Left ventricle myocardium superior (tissue), 1 donor: ENCODE results near the gene CCR7. TPM values are rescaled to one million over a fixed set of nuclear protein-coding genes. Genes with fewer than 3 reads are reported as not detected.
A peak's percentile ranks its signal among the peaks of the same experiment; 100 is the strongest.
"Not testable (repeated sequence)": the region's sequence is repeated elsewhere in the genome, so short reads cannot be mapped to it uniquely, and the experiment has no call there.

ENCODE experiments used
- ATAC-seq: fragments of 200-7000 bp; cut with Tn5 transposase; one replicate; pipeline ENCODE4 v1.9.1; 2020; ENCODE audit warnings: mild to moderate bottlenecking, moderate library complexity
- DNase-seq: peaks from one replicate; pipeline ENCODE4 v3.0.0-alpha.2; 2020
- intact Hi-C: fragments of 100-400 bp; cut with micrococcal nuclease; formaldehyde crosslinking; loops from one replicate; pipeline ENCODE4 v1.11.0; 2022
- total RNA-seq: library from RNA; stranded (reverse); fragmentation: NEBNext Ultra II Directional; extraction: Animal tissue kit (Norgen Biotek cat#: 25700); gene quantifications from one replicate; pipeline ENCODE4 v1.2.1, GENCODE V29; 2021
- donor health status: DM: no; HTN: yes; CAD: no; lungs with severe emphysema.

The CCR7 gene
- total RNA-seq, 1 donor from 2014 or later, result 0.22 TPM

DNA sequence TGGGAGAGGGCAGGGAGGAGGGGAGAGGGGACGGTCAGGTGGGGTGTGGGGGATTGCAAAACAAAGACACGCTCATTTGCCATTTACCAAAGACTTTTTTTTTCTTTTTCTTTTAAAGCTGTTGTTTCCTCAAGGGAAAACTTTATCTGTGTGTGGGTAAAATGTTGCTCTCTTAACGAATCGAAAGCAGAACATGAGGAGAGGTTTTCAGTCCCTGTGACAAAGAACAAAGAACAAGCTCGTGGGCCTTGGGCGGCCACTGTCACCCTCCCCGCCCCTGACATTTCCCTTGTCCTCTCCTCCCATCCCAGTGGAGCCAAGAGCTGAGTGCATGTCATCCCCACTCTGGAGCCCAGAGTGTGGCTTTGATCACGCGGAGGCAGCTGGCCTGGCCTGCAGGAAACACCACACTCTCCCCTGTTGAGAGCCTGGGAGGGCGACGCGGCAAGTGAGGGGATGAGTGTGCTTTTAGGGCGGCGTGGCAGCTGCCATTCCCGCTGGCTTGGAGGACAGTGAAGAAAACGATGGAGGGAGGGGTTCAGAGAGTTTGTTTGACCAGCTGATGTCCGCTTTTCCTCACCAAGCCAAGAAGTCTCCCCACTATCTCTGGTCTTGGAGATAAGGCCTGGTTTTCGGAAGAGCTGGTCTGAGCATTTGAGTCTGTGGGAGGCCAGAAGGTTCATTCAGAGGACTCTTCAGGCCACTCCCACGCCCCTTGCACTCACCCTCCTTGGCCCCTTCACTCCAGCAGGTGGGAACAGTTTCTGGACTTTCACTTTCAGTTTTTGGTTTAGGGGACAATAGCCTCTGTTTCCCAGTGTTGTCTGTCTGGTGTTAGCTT, 11.4 kb downstream of the CCR7 start:
- ATAC-seq, result peak; percentile 57
- DNase-seq, result peak; percentile 80
- intact Hi-C loops, result no loop called here

DNA sequence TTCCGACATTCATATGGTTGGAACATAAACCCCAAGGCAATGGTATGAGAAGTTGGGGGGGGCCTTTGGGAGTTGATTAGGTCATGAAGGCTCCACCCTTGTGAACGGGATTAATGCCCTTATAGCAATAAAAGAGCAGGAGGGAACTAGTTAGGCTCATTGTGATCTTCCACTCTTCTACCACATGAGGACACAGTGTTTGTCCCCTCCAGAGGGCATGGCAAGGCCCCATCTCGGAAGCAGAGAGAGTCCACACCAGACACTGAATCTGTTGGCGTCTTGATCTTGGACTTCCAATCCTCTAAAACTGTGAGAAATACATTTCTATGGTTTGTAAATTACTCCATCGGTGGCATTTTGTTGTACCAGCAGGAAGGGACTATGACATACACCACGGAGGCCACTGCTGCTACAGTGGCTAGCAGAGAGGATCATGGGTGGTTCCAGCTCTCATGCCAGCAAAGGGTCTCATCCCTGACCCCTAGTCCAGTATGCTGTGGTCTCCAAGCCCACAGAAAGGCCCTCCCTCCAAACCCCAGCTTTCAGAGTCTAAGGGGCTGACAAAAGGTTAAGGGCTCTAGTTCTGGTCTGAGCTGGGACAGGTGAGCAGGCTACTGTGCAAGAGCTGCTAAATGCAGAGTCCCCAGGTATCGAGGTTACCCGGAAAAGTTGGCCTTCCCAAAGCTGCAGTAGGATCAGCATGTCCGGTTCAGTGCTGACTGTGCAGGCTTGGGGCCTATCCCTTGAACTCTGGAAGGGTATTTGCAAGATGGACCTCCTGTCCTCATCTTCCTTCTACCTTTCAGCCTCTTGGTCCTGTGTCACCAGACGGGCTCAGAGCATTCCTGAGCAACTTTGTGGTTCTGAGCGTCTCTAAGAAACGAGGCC, 12.2 kb downstream of the CCR7 start:
- DNase-seq (no peak), ATAC-seq (no peak)
- intact Hi-C loops, result no loop called here

DNA sequence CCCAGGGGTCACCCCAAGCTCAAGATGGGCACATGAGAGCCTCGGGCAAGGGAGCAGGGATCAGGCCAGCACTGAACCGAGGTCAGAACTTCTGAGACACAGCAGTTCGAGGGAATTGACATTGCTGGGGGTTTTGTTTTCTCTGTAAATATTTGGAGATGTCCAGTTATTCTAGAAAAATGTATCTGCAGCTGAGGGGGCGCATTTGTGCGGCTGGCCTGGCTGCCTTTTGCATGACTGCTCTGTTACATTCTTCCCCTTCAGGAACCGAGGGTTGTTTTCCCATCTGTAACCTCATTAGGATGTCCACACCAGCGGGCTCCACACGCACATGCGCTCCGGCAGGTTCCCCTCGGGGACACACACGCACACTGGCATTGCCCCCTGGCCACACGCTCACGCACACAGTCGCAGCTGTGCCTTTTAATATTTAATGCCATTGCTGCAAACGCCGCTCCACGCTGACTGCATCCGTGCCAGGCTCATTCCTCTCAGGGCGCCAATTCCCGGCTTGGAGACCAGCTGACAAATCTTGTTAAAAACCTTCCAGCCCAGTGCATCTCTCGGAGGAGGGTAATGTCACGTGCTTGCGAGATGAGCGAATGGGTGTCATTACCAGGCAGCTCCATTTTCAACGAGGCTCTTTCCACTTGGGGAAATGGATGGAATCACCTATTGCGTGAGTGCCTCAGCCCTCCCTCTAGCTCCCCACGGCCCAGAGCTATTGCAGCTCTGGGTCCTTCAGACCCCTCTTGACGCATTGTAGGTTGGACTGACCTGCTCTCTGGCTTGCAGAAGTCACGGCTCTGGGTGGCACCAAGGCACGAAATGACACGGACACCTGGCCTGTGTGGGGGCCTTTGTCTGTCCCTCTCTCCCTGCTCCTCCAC, 13.1 kb downstream of the CCR7 start:
- DNase-seq (peak; percentile 52), ATAC-seq (no peak)
- intact Hi-C loops, result no loop called here

DNA sequence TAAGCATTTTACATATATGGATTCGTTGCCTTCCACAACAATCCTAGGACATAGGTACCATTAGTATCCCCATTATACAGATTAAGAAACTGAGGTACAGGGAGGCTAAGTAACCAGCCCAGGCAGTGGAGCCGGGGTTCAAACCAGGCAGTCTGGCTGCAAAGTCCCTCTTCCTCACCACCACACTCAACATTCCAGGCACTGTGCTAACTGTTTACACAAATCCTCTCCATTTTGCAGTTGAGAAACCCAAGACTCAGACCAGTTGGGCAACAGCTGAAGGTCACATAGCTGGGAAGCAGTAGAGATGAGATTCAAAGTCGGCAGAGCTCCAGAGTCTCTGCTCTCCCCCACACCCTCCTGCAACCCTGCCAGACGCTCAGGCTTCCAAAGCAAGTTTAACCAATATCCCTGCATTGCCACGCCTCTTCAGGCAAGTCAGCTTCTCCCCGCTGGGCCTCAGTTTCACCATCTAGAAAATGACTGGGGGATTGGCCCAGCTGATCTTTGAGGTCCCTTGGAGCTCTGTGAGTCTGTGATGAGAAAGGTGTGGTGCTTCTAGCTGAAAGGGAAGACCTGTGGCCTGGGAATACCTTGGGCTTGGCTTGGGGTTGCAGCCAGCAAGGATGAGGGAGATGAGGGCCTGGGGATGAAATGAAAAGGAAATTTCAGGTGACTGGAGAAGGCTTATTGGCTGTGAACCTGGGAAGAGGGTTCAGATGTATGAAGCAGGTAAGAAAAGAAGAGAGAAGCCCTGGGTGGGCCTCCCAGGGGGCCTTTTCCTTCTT, 14.0 kb downstream of the CCR7 start:
- ATAC-seq (peak; percentile 72), DNase-seq (peak; percentile 79)
- intact Hi-C loops, result no loop called here

DNA sequence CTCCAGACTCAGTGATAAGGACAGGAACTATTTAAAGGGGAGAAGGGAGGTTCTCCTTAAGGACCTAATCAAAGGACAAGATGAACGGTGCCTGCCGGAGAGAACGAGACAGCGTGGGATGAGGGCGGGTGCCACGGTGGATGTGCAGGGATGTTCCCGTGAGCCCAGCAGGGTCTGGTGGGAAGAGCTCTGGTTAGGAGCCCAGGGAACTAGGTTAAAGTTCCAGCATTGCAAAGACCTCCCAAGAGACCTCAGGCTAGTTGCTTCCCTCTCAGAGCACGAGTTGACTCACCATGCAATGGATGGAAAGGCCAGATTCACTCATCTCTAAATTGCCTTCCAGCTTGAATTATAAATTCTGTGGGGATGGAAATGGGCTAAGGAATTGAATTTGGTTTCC, 14.7 kb downstream of the CCR7 start:
- ATAC-seq (peak; percentile 57), DNase-seq (peak; percentile 66)
- intact Hi-C loops, result no loop called here

DNA sequence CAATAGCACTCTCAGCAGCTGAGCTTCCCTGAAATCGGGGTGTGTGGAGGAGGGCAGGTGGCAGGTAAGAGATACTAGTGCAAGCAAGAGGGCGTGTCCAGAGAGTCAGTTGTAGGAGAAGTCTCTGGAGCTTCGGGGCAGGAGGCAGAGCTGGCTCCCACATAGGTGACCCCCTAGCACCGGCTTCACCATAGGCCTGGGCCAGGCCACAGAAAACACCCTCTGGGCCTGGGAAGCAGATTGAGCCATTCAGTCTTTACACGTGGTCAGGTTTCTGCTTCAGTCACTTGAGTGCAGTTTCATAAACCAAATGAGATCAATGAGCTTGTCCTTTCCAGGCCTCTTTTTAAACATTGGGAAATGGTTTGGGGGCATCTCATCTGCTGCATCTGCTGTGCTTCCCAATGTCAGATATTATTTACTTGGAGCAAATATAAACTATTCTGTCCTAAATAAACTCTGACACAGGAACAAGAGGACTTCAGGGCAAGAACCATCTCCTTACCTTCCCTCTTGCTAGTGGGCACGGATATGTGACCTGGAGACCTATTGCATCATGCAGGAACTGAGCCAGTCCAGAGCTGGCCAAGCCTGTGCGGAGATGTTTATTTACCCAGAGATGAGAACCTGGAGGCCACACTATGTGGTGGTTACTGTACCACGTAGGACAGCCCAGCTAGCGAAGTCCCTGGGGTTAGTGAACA, 16.1 kb downstream of the CCR7 start:
- intact Hi-C loops, result no loop called here
- DNase-seq (no peak), ATAC-seq (peak; percentile 3)

DNA sequence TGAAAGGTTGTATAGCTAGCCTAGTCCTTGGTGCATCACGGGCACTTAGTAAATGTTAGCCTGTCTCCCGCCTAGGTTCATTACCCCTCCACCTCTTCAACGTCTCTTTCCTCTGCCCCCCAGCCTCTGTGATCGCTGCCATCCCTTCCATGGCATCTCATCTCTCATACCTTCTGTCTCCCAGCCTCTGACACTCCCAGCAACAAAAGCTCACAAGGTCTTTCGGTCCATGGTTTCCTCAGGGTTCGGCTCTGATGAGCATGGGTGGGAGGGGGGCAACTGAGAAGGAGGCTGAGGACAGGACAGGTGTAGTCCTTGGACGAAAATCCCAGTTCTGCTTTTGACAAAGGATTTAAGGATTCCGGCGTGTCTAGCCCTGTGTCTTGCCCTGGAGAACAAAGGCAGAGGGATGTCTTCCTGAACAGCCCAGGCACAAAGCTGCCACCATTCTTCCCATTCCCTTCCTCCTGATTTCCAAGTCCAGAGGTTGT, 16.7 kb downstream of the CCR7 start:
- intact Hi-C loops, result no loop called here
- DNase-seq, result no peak

DNA sequence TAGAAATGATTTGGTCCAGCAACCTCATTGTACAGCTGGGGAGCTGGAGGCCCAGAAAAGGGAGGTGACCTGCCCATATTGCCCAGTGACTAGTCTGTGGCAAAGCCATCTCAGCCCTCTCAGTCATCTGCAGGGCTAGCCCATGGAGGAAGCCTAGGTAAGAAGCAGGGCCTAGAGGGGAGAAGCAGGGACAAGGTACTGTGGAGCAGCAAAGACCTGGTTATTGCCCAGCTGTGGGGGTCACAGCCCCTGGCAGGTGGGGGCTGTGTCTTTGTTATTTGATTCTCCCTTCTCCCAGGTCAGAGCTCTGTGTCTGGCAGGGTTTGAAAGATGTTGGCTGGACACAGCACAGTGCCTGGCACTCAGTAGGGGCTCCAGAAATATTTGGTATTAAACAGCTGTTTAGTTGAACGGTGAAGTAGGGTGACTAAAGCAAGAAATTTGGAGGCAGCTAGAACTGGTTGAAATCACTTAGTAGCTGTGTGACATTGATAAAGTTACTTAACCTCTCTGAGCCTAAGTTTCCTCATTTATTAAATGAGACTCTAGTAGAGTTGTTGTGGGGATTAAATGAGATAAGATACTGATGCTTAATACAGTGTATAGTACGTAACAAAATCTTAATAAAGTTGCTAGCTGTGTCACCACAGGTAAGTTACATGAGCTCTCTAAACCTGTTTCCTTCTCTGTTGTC, 17.3 kb downstream of the CCR7 start:
- intact Hi-C loops, result no loop called here
- no peak for ATAC-seq
- DNase-seq, result no peak

More for the DNA sequence above, 16.7 kb downstream of the CCR7 start:
- no peak for ATAC-seq

DNA sequence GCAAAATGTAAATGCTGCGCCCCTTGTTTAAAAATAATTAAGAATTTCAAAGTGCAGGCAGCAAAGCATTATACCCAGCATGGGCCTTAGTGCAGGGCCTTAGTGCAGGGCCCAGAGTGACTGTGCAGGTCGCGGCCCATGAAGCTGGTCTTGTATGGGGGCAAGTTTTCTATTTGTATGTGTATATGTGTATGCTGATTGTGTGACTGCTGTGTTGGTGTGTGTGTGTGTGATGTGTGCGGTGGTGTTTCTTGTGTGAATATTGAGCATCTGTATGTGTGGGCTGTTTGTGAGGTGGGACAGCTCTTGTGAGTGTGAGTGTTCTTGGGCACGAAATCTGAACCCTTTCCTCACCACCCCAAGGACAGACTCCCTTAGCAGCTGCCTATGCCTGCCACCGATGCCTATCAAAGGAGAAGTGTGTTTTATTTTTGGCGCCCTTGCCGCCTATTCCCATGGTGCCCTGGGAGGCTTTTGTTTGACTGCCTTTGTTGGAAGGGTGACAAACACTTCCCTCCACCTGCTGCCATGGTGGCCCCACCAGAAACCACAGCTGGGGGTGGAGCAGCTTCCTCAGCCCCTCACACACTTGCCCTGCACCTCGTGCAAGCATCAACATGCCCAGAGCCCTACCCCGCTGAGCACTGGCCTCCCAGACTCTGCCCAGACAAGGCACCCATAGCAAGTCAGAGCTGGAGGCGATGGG, 18.0 kb downstream of the CCR7 start:
- no peak for ATAC-seq
- intact Hi-C loops, result no loop called here
- DNase-seq, result no peak

DNA sequence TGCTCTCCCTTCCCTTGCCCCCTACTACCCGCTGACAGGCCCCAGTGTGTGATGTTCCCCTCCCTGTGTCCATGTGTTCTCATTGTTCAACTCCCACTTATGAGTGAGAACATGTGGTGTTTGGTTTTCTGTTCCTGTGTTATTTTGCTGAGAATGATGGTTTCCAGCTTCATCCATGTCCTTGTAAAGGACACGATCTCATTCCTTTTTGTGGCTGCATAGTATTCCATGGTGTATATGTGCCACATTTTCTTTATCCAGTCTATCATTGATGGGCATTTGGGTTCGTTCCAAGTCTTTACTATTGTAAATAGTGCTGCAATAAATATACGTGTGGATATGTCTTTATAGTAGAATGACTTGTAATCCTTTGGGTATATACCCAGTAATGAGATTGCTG, 18.8 kb downstream of the CCR7 start:
- ATAC-seq, DNase-seq, intact Hi-C loops: not testable (repeated sequence)

DNA sequence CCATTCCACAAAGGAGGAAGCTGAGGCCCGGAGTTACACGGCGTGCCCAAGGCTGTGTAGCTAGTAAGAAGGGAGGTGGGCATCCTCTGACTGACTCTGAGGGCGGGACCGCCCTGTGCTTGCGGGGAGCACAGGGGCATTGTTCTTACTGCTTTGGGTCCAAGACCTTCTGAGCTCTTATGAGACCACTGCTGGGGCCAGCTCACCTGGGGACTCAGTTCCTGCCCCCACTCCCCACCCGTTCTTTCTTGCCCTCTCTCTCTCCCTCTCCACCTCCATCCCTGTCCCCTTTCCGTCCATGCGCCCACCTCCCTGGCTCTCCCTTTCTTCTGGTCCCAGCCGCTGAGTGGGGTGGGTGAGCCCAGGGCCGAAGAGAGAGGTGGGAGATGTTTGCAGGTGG, 19.6 kb downstream of the CCR7 start:
- ATAC-seq (no peak), DNase-seq (no peak)
- intact Hi-C loops, result no loop called here

DNA sequence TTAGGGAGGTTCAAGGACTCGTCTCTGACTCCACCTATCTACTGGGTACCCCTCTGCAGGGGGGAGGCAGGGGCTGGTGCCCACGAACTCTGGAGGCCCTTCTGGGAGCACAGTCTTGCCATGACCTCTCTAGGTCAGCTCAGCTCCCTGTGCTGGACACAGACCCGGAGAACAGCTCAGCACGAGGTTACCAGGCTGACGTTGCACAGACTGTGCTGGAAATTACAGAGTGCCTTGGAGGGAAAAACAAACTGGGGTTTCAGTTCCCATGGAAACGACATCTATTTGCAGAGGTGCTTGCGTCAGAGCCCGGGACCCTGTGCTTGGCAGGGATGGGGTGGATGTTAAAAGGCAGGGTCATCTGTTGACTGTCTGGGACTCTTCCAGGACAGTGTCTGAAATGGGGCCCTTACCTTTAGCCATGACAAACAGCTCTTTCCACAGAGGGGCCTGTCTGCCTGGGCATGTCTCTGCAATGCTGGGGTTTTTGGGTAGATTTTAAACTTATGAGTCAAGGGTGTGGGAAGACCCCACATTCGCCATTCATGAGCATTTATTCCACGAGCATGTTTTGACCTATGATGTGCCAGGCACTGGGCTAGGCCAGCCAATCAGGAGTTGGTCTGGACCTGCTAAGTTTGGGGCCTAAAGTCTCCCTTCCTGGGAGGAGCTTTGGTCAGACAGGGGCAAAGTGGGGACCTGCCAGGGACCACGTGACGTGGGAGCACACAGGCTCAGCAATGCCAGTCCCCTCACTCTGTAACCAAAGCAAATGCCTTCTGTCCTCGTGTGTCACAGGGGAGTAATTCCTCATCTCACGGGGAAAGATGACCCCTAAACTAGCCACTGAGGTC, 22.5 kb downstream of the CCR7 start:
- DNase-seq, result peak; percentile 87
- intact Hi-C loops, result no loop called here
- peak; percentile 84 for ATAC-seq

DNA sequence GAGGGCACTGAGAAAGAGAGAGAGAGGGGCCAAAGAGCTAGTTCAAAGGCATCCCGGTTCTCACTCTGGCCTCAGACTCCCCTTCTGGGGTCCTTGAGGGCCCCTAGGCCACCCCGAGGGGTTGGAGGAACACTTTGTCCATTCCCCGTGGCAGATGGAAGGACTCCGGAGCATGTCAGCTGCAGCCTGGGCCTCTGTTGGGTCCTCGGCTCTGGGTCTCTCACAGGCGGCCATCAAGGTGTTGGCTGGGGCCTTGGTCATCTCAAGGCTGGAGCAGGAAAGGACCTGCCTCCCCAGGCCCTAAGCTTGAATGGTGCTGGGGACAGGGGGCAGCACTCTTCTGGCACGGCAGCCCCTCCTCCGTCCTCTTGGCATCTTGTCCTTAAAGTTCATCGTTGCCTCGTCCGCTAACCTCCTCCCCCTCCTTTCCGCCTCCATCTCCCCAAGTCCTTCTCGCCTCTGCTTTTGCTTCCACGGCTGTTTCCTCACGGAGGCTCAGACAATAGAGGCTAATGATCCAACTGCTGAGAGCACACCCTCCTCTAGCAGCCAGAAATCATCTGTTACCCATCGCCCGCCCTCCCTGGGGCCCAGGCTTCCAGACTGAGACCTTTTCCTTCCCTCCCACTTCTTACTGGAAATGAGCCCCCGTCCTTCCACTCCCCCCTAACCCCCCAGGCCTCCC, 23.3 kb downstream of the CCR7 start:
- intact Hi-C loops, result no loop called here
- ATAC-seq, result peak; percentile 76
- peak; percentile 85 for DNase-seq

DNA sequence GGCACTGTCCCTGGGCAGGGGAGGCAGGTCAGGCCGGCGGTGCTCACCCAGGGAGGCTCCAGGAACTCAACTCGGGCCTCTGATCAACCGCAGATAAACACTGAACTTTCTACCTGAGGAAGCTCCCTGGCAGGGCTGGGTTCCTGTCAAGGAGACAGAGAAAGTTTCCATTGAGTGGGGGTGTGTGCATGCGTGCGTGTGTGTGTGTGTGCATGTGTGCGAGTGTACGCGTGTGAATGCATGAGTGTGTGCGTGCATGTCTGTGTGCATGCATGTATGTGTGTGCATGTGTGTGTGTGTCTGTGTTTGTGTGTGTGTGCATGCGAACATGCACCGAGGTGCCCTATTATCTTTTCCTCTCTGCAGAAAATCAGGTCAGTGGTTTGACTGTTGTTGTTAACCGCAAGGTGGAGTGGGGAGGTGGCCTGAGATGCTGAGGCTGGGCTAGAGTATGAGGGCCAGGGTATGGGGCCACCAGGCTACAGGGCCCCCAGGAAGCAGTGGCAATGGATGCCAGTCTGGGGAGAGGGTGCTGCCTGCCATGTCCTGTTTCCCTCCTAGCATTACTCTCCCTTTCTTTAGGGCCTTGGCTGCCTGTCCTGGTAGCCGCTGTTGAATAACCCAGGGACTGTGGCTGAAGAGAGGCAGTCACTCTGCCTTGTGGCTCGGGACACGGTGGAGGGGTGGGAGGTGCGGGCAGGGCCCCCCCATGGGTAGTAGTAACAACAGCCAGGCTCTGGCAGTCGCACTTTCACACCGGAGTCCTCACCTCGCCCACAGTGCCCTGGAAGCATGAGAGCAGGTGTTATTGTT, 24.0 kb downstream of the CCR7 start:
- intact Hi-C loops, result no loop called here
- no peak for DNase-seq
- no peak for ATAC-seq
